Ishikawa (cell line): Measurements from ENCODE around the gene AP1S1.

Experiments
- CEBPB ChIP-seq: IDR thresholded peaks from 2 replicates; pipeline ENCODE4 v1.6.1; 2012
- CREB1 ChIP-seq: IDR thresholded peaks from 2 replicates; pipeline ENCODE4 v1.6.1; 2012; ENCODE audit warnings: low read depth
- EGR1 ChIP-seq: IDR thresholded peaks from 2 replicates; pipeline ENCODE4 v1.6.1; 2012
- EP300 ChIP-seq: IDR thresholded peaks from 2 replicates; pipeline ENCODE4 v1.6.1; 2012; ENCODE audit warnings: borderline replicate concordance
- FOXM1 ChIP-seq: IDR thresholded peaks from 2 replicates; pipeline ENCODE4 v1.6.1; 2012; ENCODE audit warnings: low read depth, borderline replicate concordance
- MAX ChIP-seq: IDR thresholded peaks from 2 replicates; pipeline ENCODE4 v1.6.1; 2012
- NFIC ChIP-seq: IDR thresholded peaks from 2 replicates; pipeline ENCODE4 v1.6.1; 2012
- RAD21 ChIP-seq: IDR thresholded peaks from 2 replicates; pipeline ENCODE4 v1.6.1; 2012; ENCODE audit warnings: low read depth
- REST ChIP-seq: IDR thresholded peaks from 2 replicates; pipeline ENCODE4 v1.6.1; 2012; ENCODE audit warnings: low read depth, mild to moderate bottlenecking
- TAF1 ChIP-seq: IDR thresholded peaks from 2 replicates; pipeline ENCODE4 v1.6.1; 2012; ENCODE audit warnings: low read depth, mild to moderate bottlenecking
- TCF12 ChIP-seq: IDR thresholded peaks from 2 replicates; pipeline ENCODE4 v1.6.1; 2012; ENCODE audit warnings: low read depth
- TEAD4 ChIP-seq: IDR thresholded peaks from 2 replicates; pipeline ENCODE4 v1.6.1; 2012
- USF1 ChIP-seq: IDR thresholded peaks from 2 replicates; pipeline ENCODE4 v1.6.1; 2012
- YY1 ChIP-seq: IDR thresholded peaks from 2 replicates; pipeline ENCODE4 v1.6.1; 2012; ENCODE audit warnings: low read depth
- ZBTB7A ChIP-seq: IDR thresholded peaks from 2 replicates; pipeline ENCODE4 v1.6.1; 2012; ENCODE audit warnings: low read depth

AP1S1 gene

GRCh38 chr7:101186194-101186593 is 31.9 kb downstream of the AP1S1 start:
- TF ChIP-seq RAD21 (no peak), EGR1 (no peak)

GRCh38 chr7:101186844-101187428 is 32.7 kb downstream of the AP1S1 start:
- no peak for TF ChIP-seq FOXM1
- no peak for TF ChIP-seq MAX
- no peak for TF ChIP-seq NFIC
- TF ChIP-seq USF1 = no peak
- no peak for TF ChIP-seq EP300
- TF ChIP-seq TCF12 = no peak
- no peak for TF ChIP-seq CREB1
- no peak for TF ChIP-seq CEBPB
- no peak for TF ChIP-seq TAF1
- no peak for TF ChIP-seq YY1
- no peak for TF ChIP-seq REST
- no peak for TF ChIP-seq RAD21
- TF ChIP-seq EGR1 = no peak
- TF ChIP-seq ZBTB7A = no peak
- TF ChIP-seq TEAD4 = no peak

GRCh38 chr7:101189109-101189508 is 34.8 kb downstream of the AP1S1 start:
- TF ChIP-seq NFIC = no peak
- TF ChIP-seq USF1 = no peak
- TF ChIP-seq TAF1 = no peak
- TF ChIP-seq TCF12 = no peak
- TF ChIP-seq YY1 = no peak
- TF ChIP-seq CEBPB = no peak
- no peak for TF ChIP-seq CREB1
- TF ChIP-seq TEAD4 = no peak
- no peak for TF ChIP-seq RAD21
- no peak for TF ChIP-seq MAX
- TF ChIP-seq EGR1 = no peak

- TF ChIP-seq NFIC = no peak
- no peak for TF ChIP-seq USF1
- no peak for TF ChIP-seq YY1
- no peak for TF ChIP-seq REST
- TF ChIP-seq CREB1 = no peak
- no peak for TF ChIP-seq EGR1
- no peak for TF ChIP-seq TAF1
Measured at GRCh38 chr7:101195884-101196283, 41.6 kb downstream of the AP1S1 start.

GRCh38 chr7:101197991-101198390 is 43.7 kb downstream of the AP1S1 start:
- no peak for TF ChIP-seq CREB1
- no peak for TF ChIP-seq RAD21

- TF ChIP-seq ZBTB7A (no peak), EP300 (no peak), REST (no peak), USF1 (no peak), RAD21 (no peak), CEBPB (no peak), NFIC (no peak), TCF12 (no peak), EGR1 (no peak), TEAD4 (no peak), MAX (no peak), YY1 (no peak), TAF1 (no peak), CREB1 (no peak), FOXM1 (no peak)
Measured at GRCh38 chr7:101198476-101198875, 44.2 kb downstream of the AP1S1 start.
